GM20431 (cell line): ENCODE measurements around the gene TSHZ1.

Source experiments
- in situ Hi-C: fragments of 300-500 bp; cut with MseI, MboI; formaldehyde crosslinking; loops from one replicate; pipeline ENCODE4 v1.15.0; 2020; ENCODE audit warnings: low sequenced_read_pairs; ENCODE audit not compliant: unreplicated experiment

Gene TSHZ1

DNA sequence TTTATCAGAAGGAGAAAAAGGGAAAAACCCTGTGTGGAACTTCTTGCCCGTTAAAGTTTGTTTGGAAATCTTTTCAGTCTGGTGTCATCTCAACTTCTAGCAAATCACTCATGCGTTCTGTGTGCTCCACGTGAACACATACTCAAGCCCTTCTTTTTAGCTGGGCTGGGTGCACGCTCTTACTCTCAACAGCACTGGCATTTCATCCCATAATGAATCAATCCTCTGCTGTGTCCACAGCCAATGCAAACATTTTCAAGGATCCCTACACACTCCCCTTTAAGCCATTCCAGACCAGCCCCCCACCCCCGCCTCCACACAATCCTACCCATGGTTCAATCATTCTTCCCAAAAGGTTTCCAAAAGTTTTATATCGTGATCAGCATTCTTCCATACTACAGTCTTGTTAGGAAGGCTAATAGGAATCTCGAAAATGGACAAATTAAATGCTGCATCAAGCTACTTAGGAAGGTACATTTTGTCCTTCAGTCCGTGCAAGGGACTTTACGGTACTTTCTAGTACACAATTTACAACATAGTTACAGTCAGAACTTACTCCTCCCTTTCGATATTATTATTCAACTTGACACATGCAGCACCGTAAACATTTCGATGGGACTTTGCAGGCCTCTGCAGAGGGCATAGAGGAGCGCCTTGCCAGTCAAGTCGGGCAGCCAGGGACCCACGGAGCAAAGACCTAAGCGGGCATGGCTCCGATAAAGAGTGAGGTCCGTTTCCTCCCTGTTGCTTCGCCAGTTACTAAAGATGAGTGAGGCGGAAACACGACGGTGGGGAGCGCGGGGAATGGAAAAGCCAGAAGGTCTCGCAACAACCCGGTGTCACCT is 3.1 kb upstream of the TSHZ1 start:
- in situ Hi-C loops = no loop called here

GRCh38 chr18:75208155-75208835 is 2.3 kb upstream of the TSHZ1 start:
- in situ Hi-C loops = no loop called here

DNA sequence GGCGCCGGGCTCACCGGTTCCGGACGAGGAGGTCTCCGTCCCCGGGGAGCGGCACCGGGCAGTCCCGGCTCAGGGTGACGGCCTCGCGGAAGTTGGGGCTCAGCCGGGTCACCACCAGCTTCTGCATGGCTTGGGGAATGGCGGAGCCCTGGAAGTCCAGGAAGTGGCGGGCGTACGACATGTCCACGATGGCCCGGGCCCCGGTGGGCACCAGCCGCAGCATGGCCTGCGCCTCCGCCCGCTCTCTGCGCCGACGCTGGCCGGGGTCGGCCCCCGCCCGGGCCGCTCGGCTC is 1.8 kb upstream of the TSHZ1 start:
- in situ Hi-C loops = no loop called here

DNA sequence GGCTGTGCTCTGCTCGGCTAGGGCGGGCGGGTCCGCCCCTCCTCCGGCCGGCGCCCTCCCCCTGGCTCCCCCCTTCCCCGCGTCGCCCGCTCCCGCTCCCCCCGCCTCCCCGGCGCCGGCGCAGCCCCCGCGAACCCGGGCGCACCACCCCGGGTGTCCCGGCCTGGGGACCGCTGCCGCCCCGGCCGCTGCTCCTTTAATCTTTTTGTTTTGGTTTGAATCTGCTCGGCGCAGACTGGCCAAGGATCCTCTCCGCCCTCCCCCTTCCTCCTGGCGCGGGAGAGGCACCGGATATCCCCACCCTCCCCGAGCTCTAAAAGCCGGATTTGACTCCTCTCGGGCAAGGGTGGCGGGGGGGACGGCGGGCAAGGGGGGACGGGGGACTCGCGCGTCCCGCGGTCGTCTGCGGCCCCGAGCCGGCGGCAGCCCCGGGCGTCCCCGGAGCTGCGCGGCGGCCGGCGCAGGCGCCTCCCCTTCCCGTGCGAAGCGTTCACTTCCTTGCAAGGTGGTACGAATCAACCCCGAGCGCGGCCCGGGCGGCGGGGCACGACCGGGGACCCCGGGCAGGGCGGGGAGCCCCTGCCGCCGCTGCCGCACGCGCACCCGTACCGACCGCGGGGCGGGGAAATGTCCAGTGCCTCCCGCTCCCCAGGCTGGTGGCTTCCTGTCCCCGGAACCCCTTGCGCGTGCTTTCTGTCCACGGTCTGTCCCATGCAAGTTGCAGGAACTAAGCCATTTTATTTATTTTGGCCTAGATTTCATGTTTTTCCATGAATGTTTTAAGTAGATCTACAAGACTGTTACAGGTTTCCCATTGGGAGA is 1.3 kb upstream of the TSHZ1 start, which contains the start of gene PTGR3:
Gene PTGR3, minus strand, starts transcription at position 11 of the 822 bp plus-strand sequence. CDS start 81 bp downstream, outside the sequence.
- in situ Hi-C loops = no loop called here

DNA sequence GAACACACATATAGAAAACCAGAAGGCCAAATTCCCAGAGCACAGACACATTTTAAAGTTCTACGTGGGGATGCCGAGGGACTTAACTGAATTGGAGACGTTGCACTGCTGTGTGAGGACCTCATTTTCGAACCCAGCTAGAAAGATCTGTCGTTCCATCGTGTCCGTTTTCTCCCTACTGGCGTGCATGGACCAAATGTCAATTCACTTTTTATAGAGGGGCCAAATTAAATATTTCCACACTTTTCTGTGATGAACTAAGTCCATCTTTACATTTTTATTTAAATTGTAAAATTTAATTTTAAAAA is 692 bp upstream of the TSHZ1 start:
- in situ Hi-C loops = no loop called here

- in situ Hi-C loops = no loop called here
These were observed 515 bp downstream of the TSHZ1 start for GRCh38 chr18:75211002-75211621.

GRCh38 chr18:75211626-75211952 is 992 bp downstream of the TSHZ1 start:
- in situ Hi-C loops = no loop called here

DNA sequence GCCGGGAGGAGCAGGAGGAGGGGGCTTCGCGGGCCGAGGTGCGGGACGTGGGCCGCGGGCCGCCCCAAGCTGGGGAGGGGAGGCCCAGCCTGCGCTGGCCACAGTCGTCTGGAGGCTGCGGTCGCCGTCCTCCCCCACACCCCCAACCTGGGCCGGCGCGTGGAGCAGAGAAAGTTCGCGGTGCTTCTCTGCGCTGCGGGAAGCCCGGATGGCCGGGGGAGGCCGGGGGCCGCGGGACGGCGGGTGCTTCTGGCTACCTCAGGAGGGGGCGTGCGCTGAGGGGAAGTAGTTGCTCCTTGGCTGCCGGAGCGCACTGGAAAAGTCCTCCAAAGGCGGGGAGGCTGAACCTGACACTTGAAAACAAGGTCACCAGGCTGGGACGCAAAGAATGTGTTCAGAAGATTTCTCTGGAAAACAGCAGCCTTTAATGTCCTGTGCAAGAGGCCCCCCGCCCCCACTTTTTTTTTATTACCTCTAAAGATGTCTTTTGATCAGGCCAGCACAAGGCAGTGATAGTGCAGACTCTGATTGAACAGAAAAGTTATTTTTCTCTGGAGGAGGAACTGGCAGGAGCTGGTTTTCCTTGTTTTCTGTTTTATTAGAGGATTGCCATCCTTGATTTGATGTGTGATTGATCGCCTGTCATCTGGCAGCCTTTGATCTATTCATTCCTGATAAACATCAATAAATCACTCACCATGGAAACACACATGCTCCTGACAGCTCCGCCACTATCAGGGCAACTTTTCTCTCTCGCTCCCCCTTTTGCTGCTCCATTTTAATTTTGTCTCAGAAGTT is 1.6 kb downstream of the TSHZ1 start:
- in situ Hi-C loops = no loop called here

DNA sequence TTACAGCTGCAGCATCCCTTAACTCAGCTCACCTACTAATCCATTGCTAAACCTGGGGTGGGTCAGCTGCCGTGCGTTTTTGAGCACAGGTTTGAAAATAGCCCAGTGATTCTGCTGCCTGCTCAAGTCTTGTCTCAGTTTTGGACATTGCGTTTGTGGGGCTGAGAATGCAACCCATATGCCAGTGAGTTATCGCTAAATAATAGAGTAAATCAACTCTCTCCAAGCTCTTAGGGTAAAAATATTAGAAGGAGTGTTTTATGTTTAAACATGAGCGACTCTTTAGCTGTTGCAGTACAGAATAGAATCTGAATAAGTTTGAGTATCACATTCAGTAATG is 2.1 kb downstream of the TSHZ1 start:
- in situ Hi-C loops = no loop called here

GRCh38 chr18:75213611-75214331 is 3.2 kb downstream of the TSHZ1 start:
- in situ Hi-C loops = no loop called here

DNA sequence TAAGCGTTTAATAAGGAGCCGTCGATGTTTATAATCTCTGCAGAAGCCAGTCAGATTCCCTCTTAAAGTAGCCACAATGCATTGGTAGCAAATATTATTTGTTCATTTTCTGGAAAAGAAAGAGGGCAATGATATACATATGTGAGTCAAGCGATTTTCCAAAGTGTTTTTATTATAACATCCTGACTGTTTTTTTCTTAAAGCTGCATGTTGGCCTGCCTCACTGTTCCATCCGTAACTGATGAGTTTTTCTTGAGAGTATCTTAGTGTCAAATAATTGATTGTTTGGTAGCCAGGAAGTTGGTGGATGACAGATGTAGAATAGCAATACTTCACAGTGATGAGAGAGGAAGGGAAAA is 3.7 kb downstream of the TSHZ1 start:
- in situ Hi-C loops = no loop called here

GRCh38 chr18:75214766-75215510 is 4.3 kb downstream of the TSHZ1 start:
- in situ Hi-C loops = no loop called here

DNA sequence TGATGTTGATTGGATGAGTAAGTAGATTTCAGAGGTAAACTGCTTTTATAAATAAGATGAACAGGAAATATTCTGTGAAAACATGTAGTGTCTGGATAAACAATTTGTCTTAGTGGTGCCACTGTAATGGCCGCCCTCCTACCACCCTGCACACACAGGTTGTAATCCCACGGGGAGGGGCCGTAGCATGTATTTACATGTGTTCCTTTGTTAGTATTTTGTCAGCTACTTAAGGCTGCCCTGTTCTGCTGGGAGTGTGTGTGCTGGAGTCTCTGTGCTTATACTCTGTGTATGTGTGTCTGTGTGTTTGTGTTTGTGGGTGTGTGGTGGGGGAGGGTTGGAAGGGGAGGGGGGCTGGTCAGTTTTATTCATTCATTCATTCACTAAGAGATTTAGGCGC is 5.1 kb downstream of the TSHZ1 start:
- in situ Hi-C loops = no loop called here

DNA sequence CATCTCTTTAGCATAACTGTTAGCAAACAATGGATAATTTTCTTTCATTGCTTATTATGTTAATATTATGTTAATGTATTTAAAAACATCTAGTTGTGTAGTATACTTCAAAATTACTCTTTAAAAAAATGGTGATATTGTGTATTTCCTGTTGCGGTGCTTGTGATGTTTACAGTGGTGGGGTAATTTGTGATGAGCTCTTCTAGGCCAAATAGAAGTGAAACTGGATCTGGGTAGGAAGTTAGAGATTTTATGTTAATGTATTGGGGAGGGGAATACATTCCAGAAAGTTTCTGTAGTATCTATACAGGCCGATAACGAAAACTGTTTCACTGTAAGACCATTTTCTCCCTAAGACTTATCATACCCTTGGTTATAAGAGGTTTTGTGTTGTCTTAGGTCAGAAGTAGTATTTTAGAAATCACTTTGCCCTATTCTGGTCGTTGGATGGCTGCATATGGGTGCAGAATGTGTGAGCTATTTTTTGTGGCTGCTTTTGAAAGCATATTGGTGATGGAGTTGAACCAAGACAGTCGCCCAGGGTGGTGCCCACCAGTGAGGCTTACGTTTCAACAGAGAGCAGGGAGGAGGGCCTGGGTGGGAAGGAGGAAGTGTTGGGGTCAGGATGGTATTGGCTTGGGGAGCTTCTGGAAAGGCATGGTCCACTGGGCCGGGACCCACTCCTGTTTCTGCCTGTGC is 5.8 kb downstream of the TSHZ1 start:
- in situ Hi-C loops = no loop called here

DNA sequence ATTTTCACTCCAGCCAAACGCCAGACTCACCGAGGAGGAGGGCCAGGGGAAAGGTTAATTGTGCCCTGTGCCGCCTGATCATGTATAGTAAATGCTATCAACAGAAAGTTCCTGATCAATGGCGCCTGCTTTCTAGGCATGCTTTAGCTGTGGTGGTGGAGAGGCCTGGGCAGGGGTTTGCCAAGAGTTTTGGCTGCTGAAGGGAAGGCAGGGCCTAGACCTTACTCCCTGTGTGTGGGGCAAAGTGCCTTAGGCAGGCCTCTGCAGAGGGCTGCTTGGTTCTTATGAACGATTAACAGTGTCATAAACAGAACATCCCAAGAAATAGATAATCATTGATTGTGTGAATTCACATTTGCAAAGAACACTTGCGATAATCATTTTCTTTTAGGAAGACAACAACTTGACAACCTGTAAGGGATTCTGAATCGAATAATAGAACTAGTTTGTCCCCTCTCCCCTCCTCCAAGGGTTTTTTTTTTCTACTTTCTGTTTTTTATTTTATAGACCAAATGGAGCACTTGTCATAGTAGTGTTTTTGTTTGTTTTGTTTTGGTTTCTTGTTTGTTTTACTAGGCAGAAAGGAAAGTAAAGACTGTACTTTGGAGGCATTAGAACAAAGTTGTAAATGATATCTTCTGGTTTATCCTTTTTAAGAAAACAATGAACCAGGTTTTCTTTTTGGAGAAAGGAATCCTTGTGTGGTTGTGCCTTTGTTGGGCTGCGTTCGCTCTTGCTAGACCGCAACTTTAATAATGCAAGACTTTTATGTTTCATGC is 6.5 kb downstream of the TSHZ1 start:
- in situ Hi-C loops = no loop called here

DNA sequence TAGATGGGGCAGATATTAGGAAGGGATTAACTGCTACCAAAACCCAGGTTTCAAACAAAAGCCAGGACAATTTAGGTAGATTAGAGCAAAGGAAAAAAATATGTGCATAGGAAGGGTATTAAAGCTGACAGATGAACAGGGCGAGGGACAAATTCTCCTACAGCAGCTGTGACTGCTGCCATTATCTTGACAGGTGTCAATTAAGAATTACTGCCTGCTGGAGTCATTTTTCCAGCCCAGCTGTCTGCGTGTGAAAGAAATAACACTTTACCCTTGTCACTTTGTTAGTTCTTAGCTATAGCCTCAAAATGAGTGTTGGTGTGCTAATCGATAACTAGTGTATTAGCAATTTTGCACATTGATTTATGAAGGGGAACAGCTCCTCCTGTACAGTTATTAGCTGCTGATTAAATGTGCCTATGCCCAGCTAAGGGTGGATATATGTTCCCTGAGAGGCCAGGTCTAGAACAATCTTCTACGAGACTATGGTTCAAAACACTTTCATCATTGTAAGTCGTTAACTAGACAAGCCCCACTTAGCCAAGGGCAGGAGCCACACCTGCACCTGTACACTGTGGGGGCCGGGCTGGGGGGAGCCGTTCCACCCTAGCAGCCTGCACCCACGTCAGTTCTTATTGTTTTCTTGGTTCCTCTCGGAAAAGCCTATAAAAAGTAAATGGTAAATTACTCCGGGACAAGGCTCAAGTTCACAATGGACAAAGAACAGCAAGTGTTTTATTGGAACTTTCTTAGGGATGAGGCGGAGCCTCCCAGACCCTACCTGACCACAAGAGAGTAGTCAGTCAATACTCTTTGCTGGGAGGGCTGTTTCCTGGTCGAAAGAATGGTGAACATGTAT is 7.7 kb downstream of the TSHZ1 start:
- in situ Hi-C loops = no loop called here
